Thoracic aorta (tissue), 2 donors: ENCODE measurements around the gene CPXM1. TPM values are rescaled to one million over a fixed set of nuclear protein-coding genes. Genes with fewer than 3 reads are reported as not detected.

Source experiments
- ATAC-seq: fragments of 150-250 bp; one replicate; pipeline ENCODE4 v1.8.0; 2017; ENCODE audit warnings: low read depth; ENCODE audit not compliant: insufficient number of reproducible peaks, low FRiP score
- DNase-seq: peaks from one replicate; pipeline ENCODE4 v3.0.0-alpha.2; 2020; ENCODE audit warnings: low spot score
- H3K27ac ChIP-seq, 2 donors: fragments of 200-600 bp; sonication (generic); 1 replicate in 1 of 2; 2 replicates in 1 of 2; pipeline ENCODE4 v1.5.1; 2016; ENCODE audit warnings: mild to moderate bottlenecking in 2 of 2, moderate library complexity in 2 of 2
- H3K27me3 ChIP-seq: fragments of 200-600 bp; sonication (generic); replicated peaks from 2 replicates; pipeline ENCODE4 v1.6.0; 2016; ENCODE audit warnings: mild to moderate bottlenecking; ENCODE audit not compliant: insufficient read depth
- H3K36me3 ChIP-seq: fragments of 200-600 bp; sonication (generic); one replicate; pipeline ENCODE4 v1.5.1; 2016
- H3K4me1 ChIP-seq, 2 donors: fragments of 200-600 bp; sonication (generic); 1 replicate in 1 of 2; 2 replicates in 1 of 2; pipeline versions ENCODE4 v1.5.1 to v1.6.0; 2016; ENCODE audit warnings: low read depth in 2 of 2, mild to moderate bottlenecking in 1 of 2; ENCODE audit not compliant: control insufficient read depth in 1 of 2
- H3K4me3 ChIP-seq: fragments of 200-600 bp; sonication (generic); 2 replicates; pipeline ENCODE4 v1.5.1; 2016; ENCODE audit warnings: mild to moderate bottlenecking
- H3K9me3 ChIP-seq: fragments of 200-600 bp; sonication (generic); 2 replicates; pipeline ENCODE4 v1.5.1; 2016
- total RNA-seq, 2 donors: library from RNA; depleted of rRNA; stranded (reverse); fragments of >200 nt; gene quantifications; one replicate each; pipeline versions ENCODE4 v1.1.0 to v1.2.3, GENCODE V29; 2016
- TF ChIP-seq, protein P1 (sequence below): fragments of 200-600 bp; sonication (generic); IDR thresholded peaks from one replicate; pipeline ENCODE4 v1.5.1; 2019; ENCODE audit warnings: antibody characterized with exemption

Gene CPXM1
- total RNA-seq, 2 donors from 2014 or later: not detected

DNA sequence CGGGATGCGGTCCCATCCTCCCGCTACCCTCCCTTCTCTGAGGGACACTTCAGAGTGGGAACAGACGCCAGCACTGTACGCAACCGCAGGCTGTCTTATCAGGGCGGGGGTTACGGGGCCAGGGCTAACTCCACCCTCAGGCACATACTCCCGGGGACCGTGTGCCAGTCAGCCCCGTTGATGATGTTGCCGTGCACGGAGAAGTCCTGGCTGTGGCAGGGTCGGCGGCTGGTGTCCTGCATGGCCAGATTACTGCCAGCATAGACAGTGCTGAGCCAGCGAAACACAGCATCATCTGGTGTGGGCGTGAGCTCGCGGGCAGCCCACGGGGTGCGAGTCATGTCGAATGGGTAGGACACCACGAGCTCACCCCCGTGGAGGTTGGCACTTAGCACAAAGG is 5.0 kb downstream of the CPXM1 start:
- DNase-seq (no peak), ATAC-seq (no peak)
- H3K4me1 ChIP-seq: peaks cover 0 to 10% of the 10 kb centered on the region in 2 donors
- peaks cover 5% of the 10 kb centered on the region for H3K27me3 ChIP-seq
- TF ChIP-seq, protein P1, sequence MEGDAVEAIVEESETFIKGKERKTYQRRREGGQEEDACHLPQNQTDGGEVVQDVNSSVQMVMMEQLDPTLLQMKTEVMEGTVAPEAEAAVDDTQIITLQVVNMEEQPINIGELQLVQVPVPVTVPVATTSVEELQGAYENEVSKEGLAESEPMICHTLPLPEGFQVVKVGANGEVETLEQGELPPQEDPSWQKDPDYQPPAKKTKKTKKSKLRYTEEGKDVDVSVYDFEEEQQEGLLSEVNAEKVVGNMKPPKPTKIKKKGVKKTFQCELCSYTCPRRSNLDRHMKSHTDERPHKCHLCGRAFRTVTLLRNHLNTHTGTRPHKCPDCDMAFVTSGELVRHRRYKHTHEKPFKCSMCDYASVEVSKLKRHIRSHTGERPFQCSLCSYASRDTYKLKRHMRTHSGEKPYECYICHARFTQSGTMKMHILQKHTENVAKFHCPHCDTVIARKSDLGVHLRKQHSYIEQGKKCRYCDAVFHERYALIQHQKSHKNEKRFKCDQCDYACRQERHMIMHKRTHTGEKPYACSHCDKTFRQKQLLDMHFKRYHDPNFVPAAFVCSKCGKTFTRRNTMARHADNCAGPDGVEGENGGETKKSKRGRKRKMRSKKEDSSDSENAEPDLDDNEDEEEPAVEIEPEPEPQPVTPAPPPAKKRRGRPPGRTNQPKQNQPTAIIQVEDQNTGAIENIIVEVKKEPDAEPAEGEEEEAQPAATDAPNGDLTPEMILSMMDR: no peak
- no peak overlapping the region for H3K27ac ChIP-seq
- H3K9me3 ChIP-seq: no peaks in the 10 kb centered on the region
- H3K36me3 ChIP-seq: no peaks in the 10 kb centered on the region
- no peak overlapping the region for H3K4me3 ChIP-seq

DNA sequence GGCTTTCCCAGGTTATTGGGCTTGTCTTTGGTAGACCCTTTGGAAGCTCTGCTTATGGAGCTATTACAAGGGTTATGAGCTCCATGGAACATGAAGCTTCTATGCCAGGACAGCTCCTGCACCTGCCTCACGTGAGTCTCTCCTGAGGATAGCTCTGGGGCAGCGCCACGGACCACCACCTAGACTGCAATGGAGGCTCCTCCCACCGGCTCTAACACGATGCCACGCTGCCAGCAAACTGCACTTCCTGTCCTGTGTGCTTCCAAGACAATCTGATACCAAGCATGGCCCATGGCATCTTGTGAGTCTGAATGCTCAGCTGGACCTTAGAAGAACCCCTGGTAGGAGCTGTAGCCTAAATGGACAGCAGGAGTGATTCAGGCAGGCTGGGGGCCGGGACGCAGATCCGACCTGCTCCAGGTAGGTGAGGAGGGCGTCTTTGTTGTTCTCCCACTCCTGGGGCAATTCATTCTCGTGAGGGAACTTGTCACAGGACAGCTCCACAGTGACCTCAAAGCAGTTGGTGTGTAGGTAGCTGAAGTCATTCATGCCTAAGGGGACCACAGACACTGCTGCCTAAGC is 5.5 kb downstream of the CPXM1 start:
- no peak for ATAC-seq
- no peaks in the 10 kb centered on the region for H3K9me3 ChIP-seq
- no peak overlapping the region for H3K27ac ChIP-seq
- TF ChIP-seq, protein P1: no peak
- DNase-seq: no peak
- no peaks in the 10 kb centered on the region for H3K36me3 ChIP-seq
- peaks cover 0 to 5% of the 10 kb centered on the region in 2 donors for H3K4me1 ChIP-seq
- H3K27me3 ChIP-seq: peaks cover 5% of the 10 kb centered on the region
- no peak overlapping the region for H3K4me3 ChIP-seq

DNA sequence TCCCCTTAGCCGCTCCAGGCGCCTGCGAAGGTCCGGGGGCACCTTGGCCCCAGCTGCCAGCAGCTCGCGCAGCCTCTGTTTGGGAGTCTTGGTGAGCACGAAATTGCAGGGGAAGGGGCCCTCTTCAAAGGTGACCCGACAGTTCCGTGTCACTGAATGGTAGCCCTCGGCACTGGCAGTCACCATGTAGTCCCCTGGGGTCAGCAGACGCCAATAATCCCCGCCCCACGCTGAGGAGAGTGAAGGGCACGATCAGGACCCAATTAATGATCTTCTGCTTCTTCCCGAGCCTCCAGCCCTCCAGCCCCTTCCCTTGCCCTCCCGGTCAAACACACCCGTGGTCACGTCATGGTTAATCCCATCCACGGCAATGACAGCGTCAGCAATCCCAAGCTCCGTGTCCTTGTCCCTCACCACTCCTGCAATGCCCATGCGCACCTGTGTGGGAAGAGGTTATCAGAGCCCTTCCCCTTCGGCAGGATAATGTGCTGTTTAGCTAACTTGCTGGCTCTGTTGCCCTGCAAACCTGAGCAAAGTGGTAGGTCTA is 6.2 kb downstream of the CPXM1 start:
- no peak for ATAC-seq
- Histone ChIP-seq H3K4me1 (no peaks in the 10 kb centered on the region), H3K27ac (no peak overlapping the region), H3K9me3 (no peaks in the 10 kb centered on the region), H3K36me3 (no peaks in the 10 kb centered on the region), H3K4me3 (no peak overlapping the region), H3K27me3 (no peaks in the 10 kb centered on the region)
- no peak for DNase-seq
- TF ChIP-seq, protein P1: no peak

DNA sequence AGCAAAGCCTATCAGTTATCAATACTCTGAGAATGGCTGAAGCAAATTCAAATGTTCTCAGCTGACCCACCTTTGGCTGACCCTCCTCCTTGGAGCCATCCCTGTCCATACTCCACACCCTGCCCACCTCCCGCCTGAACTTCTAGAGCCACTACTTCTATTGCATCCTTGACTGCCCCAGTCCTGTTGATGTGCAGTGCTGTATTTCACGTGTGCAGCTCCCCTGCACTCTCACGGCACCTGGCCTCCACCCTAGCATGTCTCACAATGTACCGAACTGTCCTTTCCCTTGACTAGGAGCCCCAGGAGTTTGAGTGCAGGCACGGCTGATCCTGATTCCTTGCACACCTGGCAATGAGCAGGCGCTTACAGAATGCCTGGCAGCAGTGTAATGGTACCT is 7.0 kb downstream of the CPXM1 start:
- TF ChIP-seq, protein P1: no peak
- Histone ChIP-seq H3K4me1 (no peaks in the 10 kb centered on the region), H3K27ac (no peak overlapping the region), H3K36me3 (no peaks in the 10 kb centered on the region), H3K27me3 (no peaks in the 10 kb centered on the region), H3K9me3 (no peaks in the 10 kb centered on the region), H3K4me3 (no peak overlapping the region)
- no peak for DNase-seq
- ATAC-seq: no peak

DNA sequence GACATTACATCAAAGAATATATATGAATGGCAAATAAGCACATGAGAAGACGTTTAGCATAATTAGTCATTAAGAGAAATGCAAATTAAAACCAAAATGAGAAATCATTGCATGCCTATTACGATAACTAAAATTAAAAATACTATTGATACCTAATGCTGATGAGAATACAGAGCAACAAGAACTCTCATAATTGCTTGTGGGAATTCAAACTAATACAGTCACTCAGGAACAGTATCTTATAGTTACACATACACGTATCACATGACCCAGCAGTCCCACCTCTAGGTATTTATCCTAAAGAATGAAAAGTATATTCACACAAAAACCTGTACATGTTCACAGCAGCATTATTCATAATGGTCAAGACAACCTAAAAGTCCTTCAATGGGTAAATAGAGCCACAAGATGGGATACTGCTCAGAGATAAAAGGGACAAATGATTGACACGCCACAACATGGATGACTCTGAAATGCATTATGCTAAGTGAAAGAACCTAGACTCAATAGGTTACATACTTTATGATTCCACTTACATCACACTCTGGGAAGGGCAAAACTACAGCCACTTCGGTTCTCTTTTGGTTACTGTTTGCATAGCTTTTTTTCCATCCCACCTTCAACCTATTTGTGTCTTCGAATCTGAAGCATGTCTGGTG is 16.4 kb downstream of the CPXM1 start:
- H3K9me3 ChIP-seq: peaks cover 6% of the 10 kb centered on the region
- DNase-seq: no peak
- no peaks in the 10 kb centered on the region for H3K4me1 ChIP-seq
- no peak overlapping the region for H3K4me3 ChIP-seq
- ATAC-seq: no peak
- H3K36me3 ChIP-seq: no peaks in the 10 kb centered on the region
- H3K27me3 ChIP-seq: no peaks in the 10 kb centered on the region
- TF ChIP-seq, protein P1: no peak
- H3K27ac ChIP-seq: no peak overlapping the region
